HG03439 (cell line): ENCODE results near the gene DHCR7.
A peak's percentile ranks its signal among the peaks of the same experiment; 100 is the strongest.

Source experiments
- ATAC-seq: cut with Tn5 transposase; IDR thresholded peaks from one replicate; pipeline ENCODE4 v1.9.1; 2021; ENCODE audit warnings: mild to moderate bottlenecking, moderate library complexity; ENCODE audit not compliant: unreplicated experiment

Gene DHCR7

DNA sequence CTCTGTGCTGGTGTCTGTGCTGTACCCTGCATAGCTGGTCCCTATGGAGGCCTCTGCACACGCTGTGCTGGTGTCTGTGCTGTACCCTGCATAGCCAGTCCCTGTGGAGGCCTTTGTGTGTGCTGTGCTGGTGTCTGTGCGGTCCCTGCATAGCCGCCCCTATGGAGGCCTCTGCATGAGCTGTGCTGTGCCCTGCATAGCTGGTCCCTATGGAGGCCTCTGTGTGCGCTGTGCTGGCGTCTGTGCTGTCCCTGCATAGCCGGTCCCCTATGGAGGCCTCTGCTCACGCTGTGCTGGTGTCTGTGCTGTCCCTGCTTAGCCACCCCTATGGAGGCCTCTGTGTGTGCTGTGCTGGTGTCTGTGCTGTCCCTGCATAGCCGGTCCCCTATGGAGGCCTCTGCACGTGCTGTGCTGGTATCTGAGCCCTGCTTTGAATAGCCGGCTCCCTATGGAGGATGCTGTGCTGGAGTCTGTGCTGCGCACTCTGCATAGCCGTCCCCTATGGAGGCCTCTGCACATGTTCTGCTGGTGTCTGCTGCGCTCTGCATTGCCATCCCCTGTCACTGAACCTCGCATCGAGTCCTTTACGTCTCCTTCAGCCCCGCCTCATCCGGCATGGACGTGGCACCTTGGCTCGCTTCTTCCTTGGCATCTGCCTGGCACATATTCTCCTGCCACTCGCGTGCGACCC lies 11.0 kb upstream of the DHCR7 start:
- ATAC-seq, result no peak

DNA sequence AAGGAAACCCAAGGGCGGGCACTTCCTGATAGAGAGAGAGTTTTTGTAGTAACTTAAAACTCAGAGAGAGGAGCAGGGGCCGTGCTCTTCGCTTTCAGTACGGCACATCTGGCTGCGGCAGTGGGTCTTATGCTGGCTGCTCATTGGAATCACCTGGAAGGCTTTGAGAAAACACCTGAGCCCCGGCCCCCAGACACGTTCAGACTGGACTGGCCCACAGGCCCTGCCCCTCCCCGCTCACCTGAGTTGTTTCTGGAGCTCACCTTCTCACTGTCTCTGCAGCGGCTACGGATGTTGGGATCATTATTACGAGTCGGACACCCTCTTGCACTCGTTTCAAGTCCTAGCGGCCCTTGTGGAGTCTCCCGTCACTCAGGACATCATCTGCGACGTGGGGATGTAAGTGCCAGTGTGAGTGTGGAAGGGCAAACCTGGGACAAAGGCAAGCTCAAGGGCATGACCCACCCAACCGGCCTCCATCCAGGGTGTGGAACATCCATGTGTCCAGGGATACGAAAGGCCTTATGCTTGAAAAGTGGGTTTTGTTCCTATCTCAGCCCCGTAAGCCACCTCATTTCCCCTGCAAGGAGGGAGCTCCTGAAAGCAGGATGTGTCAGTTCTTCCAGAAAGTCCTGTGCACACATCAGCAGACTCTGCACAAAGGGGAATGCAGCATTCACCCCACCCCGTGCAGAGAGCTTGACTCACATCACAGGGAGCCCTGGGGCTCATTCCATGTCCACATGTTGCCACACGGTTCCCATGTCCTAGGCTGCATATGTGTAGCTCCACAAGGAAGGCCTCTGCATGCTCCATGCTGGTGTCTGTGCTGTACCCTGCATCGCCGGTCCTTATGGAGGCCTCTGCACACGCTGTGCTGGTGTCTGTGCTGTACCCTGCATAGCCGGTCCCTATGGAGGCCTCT lies 10.2 kb upstream of the DHCR7 start:
- ATAC-seq, result no peak

DNA sequence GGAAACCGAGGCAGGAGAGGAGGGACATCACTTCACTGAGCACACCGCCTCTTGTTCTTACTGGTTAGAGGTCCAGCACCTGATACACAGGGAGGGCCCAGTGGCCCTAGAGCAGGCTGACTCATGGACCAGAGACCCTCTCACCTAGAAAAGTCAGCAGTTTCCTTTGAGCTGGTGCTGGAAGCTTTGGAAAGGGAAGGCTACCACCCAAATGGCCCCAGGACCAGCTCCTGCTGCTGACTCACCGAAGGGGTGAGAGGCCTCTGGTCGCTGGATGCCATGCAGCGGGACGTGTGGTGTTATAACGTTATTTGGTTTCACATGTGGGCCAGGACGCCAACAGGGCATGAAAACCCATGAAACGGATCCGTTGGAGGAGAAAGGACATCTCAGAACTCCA lies 8.6 kb upstream of the DHCR7 start:
- ATAC-seq, result no peak

DNA sequence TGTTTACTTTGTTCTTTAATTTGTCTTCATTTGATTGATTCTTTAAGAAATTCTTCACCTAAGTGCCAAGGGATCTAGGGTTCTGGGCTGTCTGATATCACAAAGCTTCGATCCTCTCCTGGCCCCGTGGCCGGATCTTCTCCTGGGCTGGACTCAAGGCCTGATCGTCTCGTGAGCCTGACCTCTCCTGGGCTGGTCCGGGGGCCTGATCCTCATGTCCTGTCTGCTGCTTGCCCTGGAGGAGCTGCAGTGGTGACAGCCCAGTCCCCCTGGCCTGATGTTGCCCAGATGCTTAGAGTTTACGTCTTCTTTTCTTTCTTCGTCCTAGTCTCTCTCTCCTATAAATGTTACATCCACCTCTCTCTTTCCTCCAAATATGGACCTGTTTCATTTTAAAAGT lies 8.1 kb upstream of the DHCR7 start:
- no peak for ATAC-seq

DNA sequence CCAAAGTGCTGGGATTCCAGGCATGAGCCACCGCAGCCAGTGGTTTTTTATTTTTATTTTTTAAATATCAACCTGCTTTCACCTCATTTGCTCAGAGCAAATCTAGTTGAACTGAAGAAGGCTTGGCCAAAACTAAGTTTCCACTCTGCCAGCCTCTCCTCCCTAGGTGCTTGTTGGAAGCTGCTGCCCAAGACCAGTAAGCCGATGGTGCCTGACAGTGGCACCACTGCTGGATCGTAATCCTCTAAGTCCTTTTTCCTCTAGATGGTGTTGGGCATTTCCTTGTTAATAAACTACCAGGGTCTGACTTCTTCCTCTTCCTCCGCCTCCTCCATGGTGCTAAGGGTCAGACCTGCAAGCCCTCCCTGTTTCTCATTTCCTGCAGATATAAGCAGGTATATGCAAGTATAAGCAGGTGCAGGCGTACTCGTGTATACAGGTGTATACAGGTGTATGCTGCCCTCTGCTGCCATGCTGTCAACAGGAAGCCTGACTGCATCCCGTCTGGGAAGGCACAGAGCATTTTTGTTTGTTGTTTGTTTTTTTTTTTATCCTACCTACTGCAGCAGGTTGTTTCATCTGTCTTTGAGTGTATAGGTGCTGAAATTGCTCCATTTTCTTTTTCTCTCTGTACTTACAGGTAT lies 6.4 kb upstream of the DHCR7 start:
- ATAC-seq, result no peak

DNA sequence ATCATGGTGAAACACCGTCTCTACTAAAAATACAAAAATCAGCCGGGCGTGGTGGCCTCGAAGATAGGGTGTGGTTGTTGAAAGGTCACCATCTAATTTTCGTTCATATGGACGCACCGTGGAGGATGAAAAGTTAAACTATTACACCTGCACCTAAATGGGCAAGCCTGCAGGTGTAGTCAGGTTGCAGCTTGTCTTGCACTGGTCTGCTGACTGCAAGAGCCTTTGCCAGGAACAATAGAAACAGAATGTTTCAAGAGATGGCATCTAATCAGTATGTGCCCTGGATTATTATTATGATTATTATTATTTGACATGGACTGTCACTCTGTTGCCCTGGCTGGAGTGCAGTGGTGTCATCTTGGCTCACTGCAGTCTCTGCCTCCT lies 5.7 kb upstream of the DHCR7 start:
- ATAC-seq, result no peak

DNA sequence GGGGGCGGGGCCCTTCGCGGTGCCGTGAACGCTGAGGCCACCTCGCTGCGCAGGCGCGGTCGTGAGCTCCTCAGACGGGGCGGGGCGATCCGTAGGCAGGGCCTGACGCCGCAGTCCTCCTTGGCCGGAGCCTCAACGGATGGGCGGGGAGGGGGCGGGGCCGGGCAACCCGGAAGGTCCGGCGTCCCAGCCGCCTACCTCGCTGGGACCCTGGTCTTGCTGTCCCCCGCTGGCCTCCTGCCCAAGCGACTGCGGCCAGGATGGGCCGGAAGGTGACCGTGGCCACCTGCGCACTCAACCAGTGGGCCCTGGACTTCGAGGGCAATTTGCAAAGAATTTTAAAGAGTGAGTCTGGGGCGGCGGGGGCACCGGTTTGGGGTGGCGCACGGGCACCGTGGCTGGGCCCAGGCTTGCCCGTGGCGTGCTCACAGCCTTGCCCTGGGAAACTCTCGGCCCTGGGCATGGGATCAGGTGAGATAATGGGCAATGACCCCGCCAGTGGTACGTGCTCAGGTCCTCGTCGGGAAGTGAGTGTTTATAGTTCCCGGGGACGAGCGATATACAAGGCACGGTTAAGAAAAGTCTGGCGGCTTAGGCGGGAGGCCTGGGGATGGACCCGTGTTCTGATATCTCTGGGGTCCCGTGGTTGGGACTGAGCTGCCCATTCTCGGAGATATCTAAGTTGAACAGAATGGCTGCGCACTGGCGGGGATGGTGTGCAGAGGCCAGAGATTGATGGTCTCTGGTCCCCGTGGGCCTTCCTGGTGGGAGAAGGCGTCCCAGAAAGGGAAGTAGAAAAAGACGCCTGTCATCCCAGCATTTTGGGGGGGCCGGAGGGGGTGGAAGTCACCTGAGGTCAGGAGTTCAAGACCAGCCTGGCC lies 5.1 kb upstream of the DHCR7 start, which contains the start of gene NADSYN1:
TSS of gene NADSYN1 (plus strand) at position 167 of the 881 bp plus-strand sequence. CDS start at position 261, 94 bp downstream.
- ATAC-seq, result peak; percentile 60

DNA sequence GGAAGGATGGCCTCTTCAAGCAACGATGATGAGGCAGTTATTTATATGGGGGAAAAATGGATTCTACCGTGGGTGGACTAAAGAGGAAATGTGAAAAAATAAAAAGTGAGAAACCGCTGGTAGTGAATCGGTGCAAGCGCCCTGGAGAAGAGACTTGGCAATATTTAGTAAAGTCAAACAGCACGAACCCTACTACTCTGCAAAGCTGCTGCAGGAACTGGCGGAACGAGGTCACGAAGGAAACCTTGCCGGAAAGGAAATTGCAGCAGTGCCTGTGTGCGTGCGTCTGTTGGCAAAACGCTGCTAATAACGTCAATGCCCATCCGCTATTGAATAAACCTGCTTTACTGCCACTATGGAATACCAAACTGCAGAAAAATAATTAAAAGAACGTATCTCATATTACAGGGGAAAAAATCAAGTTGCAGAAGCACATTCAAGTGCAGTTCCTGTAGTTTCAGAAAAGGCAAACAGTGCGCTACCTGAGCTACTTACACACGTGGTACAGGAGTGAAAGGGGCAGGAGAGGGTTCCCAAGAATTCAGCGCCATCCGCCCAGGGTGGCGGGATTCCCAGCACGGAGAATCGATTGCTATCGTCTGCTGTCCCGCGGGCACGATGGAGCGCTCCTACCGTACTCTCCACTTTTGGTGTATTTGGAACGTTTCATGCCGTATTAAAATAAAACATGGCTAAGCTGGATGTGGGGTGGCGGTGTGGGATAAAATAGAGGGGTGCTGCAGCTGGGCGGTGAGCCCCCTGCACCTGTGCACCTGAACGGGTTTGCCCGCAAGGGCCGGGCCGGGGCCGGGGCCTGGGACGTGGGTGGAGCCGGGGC lies 4.2 kb upstream of the DHCR7 start:
- peak; percentile 1 for ATAC-seq

DNA sequence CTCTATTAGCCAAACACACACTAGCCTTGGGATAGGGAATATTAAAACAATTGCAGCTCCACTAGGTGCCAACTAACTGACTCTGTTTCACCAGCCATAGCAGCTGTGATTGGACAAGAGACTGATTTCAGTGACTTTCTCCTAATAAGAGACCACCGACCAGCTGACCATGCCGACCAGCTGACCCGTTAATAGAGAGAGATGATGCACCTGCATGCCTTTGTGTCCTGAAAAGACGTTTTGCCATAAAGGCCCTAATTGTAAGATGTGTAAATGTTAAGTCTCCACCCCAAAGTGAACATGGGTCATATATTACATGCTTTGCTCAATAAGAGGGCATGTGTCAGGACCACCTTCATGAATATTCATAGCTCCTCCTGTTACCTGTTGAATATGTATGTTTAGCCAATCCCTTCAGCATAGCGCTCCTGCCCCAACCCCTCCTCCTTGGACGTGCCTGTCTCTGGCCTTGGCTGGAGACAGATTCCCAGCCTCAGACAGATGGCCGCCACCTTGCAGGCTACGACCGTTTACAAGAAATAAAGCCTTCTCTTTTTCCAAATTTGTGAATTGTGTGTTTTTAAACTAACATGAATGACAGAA lies 3.5 kb upstream of the DHCR7 start:
- no peak for ATAC-seq

DNA sequence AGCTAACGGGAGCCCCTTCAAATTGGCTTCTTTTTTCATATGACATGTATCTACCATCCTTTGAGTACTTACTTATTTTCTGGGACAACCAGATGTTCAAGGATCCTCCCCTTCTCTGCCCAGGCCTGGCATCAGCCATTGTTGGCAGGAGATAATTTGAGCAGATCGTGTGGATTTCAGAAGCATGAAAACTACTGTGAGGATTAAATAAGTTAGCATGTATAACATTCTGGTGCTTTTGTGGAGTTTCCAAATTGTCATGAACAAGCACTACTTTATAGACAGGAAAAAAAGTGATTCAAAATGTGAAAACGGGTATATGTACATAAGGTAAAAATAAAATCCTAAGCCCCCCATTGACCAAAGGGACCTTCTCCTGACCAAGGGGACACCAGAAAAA lies 2.7 kb upstream of the DHCR7 start:
- ATAC-seq, result no peak

DNA sequence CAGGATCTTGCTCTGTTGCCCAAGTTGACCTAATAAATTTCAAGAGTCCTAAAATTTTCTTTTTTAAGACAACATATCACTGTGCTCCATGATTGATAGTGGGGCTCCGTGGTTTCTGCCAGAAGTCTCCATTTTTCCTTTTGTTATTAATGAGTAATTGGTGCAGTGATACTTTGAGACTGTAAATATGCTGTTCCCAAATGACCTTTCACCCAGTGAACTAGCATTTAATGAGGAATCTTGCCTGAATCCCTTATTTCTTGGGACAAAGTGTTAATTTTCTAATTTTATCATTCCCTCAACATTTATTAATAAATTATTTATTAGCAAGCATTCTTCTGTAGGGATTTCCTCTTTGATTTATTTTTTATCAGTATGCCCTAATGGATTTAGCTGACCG lies 2.3 kb upstream of the DHCR7 start:
- no peak for ATAC-seq

DNA sequence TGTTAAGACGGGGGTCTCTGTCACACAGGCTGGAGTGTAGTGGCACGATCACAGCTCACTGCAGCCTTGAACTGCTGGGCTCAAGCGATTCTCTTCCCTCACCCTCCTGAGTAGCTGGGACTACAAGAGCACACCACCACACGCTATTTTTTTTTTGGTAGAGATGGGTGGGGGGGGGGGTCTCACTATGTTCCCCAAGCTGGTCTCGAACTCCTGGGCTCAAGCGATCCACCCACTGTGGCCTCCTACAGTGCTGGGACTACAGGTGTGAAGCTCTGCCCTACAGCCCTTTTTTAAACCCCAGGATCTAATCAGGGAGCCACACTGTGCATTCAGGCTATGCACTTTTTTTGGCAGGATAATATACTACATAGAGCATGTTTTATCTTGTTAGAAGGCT lies 1.4 kb upstream of the DHCR7 start:
- no peak for ATAC-seq

DNA sequence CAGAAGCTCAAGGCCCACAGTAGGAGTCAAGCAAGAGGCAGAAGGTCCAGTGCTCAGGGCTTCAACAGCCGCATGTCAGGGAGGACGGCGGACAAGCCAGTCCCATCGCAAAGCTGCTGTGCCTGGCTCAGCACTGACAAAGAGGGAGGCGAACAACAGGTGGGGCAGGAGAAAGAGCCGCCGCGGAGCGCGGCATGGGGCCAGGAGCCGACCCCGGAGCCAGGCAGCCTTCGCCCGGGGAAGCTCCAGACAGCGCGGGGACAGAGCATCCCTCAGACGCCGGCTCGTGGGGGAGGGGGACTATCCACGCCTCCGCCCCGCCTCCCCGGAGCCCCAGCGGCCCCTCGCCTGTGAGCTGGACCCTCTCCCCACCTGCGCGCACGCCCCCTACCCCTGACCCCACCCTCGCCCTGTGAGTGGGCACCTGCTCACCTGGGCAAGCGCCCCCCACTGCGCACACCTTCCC lies 369 bp downstream of the DHCR7 start:
- ATAC-seq, result no peak

DNA sequence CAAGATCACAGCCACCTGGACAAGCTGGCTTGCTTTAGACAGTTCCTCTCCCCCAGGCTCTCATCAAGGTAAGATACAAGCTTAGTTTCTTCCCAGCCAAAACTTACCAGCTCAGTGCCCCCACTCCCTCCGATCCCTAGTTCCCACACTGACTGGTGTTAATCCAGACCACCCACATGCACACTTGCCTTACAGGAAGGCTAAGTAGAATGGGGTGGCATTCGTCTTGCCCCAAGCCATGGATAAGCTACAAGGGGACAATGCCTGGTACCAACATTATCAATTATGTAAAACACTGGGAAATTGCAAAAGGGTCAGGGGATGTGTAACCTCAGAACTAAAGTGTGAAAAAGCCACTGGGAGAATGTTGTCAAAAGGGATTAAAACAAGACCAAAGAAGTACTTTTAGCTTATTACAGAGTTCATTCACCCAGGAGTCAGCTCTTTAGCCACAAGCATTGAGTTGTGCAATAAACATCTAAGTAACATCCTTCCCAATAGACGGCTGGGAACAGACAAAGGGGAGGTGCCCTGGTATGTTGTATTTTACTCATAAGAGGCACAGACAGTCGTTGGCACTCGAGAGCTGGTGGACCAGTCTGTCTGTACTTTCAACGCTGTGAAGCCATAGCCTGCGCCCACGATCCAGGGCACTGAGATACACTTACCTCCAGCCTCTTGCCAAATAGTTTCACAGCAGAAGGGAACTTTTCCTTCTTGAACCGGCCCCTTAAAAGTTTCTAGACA lies 1.1 kb downstream of the DHCR7 start:
- ATAC-seq, result no peak

DNA sequence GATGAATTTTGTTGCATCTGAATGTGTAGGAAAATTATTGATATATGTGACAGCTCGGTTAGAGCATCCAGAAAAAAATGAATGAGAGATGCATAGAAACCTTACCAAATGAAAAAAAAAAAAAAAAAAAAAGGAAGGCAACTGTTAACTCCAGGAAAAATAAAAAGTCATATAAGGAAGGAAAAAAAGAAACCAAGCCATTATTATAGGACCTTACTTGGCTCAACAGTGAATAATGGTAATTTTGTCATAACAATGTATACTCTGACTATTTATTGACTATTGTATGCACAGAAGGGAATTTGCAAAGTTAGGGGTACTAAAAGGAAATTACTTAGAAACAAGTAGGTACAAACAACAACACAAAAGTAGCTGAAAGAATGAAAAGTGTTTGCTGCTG lies 2.0 kb downstream of the DHCR7 start:
- no peak for ATAC-seq

DNA sequence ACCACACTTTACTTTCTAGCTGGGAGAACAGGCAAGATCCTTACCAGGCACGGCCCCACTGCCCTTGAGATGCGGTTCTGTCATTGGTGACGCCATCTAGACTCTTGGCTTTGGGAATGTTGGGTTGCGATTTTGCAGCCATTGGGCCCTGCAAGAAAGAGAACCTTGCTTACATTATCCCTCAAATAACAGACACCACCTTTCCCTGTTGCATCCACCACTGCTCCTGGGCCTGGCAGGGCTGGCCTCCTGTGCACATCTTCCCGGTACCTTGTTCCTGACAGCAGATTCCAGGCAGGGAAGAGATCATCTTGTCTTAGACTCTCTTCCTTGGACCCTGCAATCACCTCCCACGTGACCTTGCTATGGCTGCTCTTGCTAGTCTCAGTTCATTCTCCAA lies 3.4 kb downstream of the DHCR7 start:
- no peak for ATAC-seq

DNA sequence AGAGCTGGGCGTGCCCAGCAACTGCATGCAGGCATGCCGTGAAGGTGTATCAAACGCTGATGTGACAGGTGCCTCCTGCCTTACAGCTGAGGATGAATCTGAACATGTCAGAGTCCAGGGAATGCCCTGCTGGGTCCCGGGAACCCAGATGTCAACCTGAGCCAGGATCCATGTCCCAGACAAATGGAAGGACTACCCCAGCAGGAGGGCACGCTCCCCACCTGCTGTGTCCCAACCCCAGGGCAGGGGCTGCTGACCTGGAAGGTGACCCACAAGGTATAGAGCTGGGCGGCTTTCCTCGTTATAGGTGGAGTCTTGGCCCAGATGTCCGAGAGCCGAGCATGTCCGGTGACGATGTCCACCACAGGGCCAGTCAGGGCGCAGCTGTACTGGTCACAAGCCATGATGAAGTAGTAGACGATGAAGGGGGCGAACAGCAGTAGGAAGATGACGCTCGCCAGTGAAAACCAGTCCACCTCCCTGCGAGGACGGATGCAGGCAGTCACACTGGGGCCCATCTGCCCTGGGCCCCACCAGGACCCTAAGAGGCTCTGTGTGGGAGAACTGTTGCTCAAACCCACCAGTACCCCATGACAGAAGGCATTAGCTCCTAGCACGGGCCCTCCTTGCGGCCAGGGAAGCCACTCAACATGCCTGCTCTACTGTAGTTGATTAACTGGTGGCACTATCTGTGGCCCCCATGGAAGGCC lies 4.3 kb downstream of the DHCR7 start:
- no peak for ATAC-seq

DNA sequence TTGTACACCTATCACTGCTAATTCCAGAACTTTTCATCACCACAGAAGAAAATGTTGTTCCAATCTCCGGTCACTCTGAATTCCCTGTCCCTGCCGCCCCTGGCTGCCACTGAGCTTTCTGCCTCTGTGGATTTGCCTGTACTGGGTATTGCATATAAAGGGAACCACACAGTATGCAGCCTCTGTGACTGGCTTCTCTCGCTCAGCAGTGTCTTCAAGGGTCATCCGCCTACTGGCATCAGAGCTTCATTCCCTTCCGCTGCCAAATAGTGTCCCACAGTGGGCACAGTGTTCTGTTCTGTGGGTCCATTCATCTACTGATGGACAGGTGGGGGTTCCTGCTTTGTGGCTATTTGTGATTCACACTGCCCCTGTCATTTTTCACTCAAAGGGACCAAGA lies 5.3 kb downstream of the DHCR7 start:
- ATAC-seq, result no peak
